Measurements from ENCODE around the gene ELAC1.
"Not testable (repeated sequence)": the region's sequence is repeated elsewhere in the genome, so short reads cannot be mapped to it uniquely, and the experiment has no call there.

Gene ELAC1

DNA sequence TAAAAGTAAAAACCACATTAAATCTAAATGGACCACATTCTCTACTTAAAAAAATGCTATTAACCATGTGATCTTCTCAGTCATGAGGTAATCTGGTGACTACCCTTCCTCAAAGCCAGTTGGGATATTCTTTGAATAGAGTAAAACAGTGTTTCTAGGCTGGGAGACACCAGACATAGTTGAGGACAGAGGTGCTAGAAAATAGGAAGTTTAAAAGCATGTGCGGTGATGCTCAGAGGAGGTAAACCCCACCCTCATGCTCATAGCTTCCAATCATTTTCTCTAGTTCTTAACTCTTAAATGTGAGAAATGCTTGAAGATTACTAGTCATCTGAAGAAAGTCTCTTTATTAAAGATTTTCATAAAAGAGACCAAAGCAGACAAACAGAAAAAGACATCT is 30.7 kb upstream of the ELAC1 start:
- no peak overlapping the region for H3K9ac ChIP-seq (ENCODE audit: low read length)
- TF ChIP-seq EZH2phosphoT487 (IDR thresholded peaks at IDR 0.05; ENCODE audit: low read depth), result no peak
- TF ChIP-seq, protein P1, sequence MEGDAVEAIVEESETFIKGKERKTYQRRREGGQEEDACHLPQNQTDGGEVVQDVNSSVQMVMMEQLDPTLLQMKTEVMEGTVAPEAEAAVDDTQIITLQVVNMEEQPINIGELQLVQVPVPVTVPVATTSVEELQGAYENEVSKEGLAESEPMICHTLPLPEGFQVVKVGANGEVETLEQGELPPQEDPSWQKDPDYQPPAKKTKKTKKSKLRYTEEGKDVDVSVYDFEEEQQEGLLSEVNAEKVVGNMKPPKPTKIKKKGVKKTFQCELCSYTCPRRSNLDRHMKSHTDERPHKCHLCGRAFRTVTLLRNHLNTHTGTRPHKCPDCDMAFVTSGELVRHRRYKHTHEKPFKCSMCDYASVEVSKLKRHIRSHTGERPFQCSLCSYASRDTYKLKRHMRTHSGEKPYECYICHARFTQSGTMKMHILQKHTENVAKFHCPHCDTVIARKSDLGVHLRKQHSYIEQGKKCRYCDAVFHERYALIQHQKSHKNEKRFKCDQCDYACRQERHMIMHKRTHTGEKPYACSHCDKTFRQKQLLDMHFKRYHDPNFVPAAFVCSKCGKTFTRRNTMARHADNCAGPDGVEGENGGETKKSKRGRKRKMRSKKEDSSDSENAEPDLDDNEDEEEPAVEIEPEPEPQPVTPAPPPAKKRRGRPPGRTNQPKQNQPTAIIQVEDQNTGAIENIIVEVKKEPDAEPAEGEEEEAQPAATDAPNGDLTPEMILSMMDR (IDR thresholded peaks at IDR 0.05; ENCODE audit: low read depth, low read length), result no peak
- H2AFZ ChIP-seq (ENCODE audit: low read depth, low read length), result no peak overlapping the region
- H3K27ac ChIP-seq (ENCODE audit: low read length), result no peak overlapping the region
- peaks cover 20% of the 10 kb centered on the region for H3K36me3 ChIP-seq (replicated peaks; ENCODE audit: low read depth, low read length)
- H4K20me1 ChIP-seq (ENCODE audit: insufficient read depth, low read length), result no peaks in the 10 kb centered on the region
- no peaks in the 10 kb centered on the region for H3K9me3 ChIP-seq (ENCODE audit: insufficient read depth, low read length)
- no peaks in the 10 kb centered on the region for H3K4me1 ChIP-seq (ENCODE audit: low read length)
- no peak overlapping the region for H3K4me2 ChIP-seq (ENCODE audit: low read length)
- no peaks in the 10 kb centered on the region for H3K79me2 ChIP-seq (ENCODE audit: low read length)
- H3K27me3 ChIP-seq (ENCODE audit: low read depth, low read length), result no peaks in the 10 kb centered on the region
- H3K4me3 ChIP-seq (ENCODE audit: low read length), result no peak overlapping the region

DNA sequence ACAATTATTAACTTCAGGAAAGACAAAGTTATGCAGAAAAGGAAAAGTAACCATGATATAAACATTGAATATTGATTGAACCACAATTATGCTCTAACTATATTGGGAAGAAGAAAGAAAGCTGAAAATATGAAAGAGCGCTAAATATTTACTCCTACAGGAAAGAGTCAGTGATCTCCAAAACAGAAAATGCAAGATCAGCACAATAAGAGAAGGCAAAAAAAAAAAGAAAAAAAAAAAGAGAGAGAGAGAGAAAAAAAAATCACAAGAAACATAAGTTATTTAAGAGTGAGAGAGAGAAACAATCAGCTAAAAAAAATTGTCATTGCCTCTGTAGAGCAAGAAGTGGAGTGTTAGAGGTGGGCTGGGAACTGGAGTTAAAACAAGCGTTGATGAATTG is 28.9 kb upstream of the ELAC1 start:
- Histone ChIP-seq H3K79me2 (ENCODE audit: low read length) (no peaks in the 10 kb centered on the region), H3K36me3 (replicated peaks; ENCODE audit: low read depth, low read length) (peaks cover 14% of the 10 kb centered on the region), H2AFZ (ENCODE audit: low read depth, low read length) (no peak overlapping the region), H3K9ac (ENCODE audit: low read length) (no peak overlapping the region), H3K27ac (ENCODE audit: low read length) (no peak overlapping the region), H3K4me1 (ENCODE audit: low read length) (no peaks in the 10 kb centered on the region), H3K4me3 (ENCODE audit: low read length) (no peak overlapping the region), H3K4me2 (ENCODE audit: low read length) (no peak overlapping the region), H3K27me3 (ENCODE audit: low read depth, low read length) (no peaks in the 10 kb centered on the region), H3K9me3 (ENCODE audit: insufficient read depth, low read length) (no peaks in the 10 kb centered on the region), H4K20me1 (ENCODE audit: insufficient read depth, low read length) (no peaks in the 10 kb centered on the region)
- TF ChIP-seq, protein P1 (IDR thresholded peaks at IDR 0.05; ENCODE audit: low read depth, low read length), result no peak
- TF ChIP-seq EZH2phosphoT487 (IDR thresholded peaks at IDR 0.05; ENCODE audit: low read depth), result no peak

DNA sequence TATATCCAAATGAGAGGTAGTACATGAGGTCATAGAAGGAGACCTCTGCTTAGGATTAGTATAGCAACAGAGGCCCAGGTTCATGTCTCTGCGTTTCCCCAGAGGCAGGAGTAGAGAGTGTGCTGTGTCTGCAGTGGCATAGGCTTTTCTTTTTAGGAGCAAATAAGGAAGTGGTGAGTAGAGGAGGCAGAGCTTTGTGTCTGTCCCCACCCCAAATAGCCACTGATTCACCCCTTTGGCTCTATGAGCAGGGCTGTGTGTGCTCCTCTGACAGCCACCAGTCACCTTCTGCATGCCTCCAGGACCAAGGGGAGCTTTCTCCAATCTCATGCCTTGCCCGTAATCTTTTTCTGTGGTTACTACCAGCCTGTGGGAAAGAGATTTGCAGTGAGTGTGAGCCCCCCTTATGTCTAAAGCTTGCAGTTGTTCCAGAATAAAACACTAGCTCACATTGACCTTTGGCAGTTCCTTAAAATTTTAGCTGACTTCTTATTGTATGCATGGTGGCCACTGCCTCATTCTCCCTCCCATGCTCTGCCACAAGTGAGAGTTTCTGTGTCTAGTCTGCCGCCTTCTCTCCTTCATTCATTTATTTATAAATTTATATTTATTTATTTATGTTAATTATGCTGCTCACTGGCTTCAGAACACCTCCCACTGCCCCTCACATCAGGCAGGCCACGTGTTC is 23.5 kb upstream of the ELAC1 start:
- H4K20me1 ChIP-seq (ENCODE audit: insufficient read depth, low read length), result no peaks in the 10 kb centered on the region
- no peak overlapping the region for H3K4me3 ChIP-seq (ENCODE audit: low read length)
- TF ChIP-seq EZH2phosphoT487 (IDR thresholded peaks at IDR 0.05; ENCODE audit: low read depth), result no peak
- TF ChIP-seq, protein P1 (IDR thresholded peaks at IDR 0.05; ENCODE audit: low read depth, low read length), result no peak
- no peak overlapping the region for H3K9ac ChIP-seq (ENCODE audit: low read length)
- no peak overlapping the region for H3K4me2 ChIP-seq (ENCODE audit: low read length)
- H3K36me3 ChIP-seq (replicated peaks; ENCODE audit: low read depth, low read length), result peaks cover 23% of the 10 kb centered on the region
- no peak overlapping the region for H2AFZ ChIP-seq (ENCODE audit: low read depth, low read length)
- no peaks in the 10 kb centered on the region for H3K79me2 ChIP-seq (ENCODE audit: low read length)
- H3K27ac ChIP-seq (ENCODE audit: low read length), result no peak overlapping the region
- H3K9me3 ChIP-seq (ENCODE audit: insufficient read depth, low read length), result no peaks in the 10 kb centered on the region
- no peaks in the 10 kb centered on the region for H3K4me1 ChIP-seq (ENCODE audit: low read length)
- no peaks in the 10 kb centered on the region for H3K27me3 ChIP-seq (ENCODE audit: low read depth, low read length)

DNA sequence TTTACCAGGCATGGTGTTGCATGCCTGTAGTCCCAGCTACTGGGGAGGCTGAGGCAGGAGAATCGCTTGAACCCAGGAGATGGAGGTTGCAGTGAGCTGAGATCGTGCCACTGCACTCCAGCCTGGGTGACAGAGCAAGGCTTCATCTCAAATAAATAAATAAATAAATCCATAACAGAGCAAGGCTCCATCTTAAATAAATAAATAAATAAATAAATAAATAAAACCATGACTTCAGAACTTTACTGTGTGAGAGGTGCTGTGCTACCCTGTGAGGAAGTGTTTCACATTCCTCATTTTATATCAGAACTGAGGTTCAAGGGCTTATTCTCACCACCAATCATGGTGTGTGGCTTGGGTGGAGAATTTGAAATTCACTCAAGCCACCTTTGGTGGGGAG is 21.9 kb upstream of the ELAC1 start:
- H2AFZ ChIP-seq (ENCODE audit: low read depth, low read length); H3K4me3 ChIP-seq (ENCODE audit: low read length); H3K4me2 ChIP-seq (ENCODE audit: low read length); H3K27me3 ChIP-seq (ENCODE audit: low read depth, low read length); H3K9ac ChIP-seq (ENCODE audit: low read length); H3K27ac ChIP-seq (ENCODE audit: low read length); H3K4me1 ChIP-seq (ENCODE audit: low read length); H3K9me3 ChIP-seq (ENCODE audit: insufficient read depth, low read length); H3K79me2 ChIP-seq (ENCODE audit: low read length); H4K20me1 ChIP-seq (ENCODE audit: insufficient read depth, low read length): not testable (repeated sequence)
- H3K36me3 ChIP-seq (replicated peaks; ENCODE audit: low read depth, low read length), result peaks cover 14% of the 10 kb centered on the region
